Thoracic aorta (tissue), 2 donors: ENCODE measurements around the gene ACVR1B. TPM values are rescaled to one million over a fixed set of nuclear protein-coding genes. Genes with fewer than 3 reads are reported as not detected.

Experiments
- total RNA-seq, 2 donors: library from RNA; depleted of rRNA; stranded (reverse); fragments of >200 nt; gene quantifications; one replicate each; pipeline versions ENCODE4 v1.1.0 to v1.2.3, GENCODE V29; 2016

ACVR1B gene
- total RNA-seq, 2 donors from 2014 or later: 9.9 to 24.4 TPM

Other genes with a start within 250 kb of the ACVR1B start
- under 1 TPM in 1 of 2 donors, not detected in 1; 0.28 TPM for gene FIGNL2, start 103.0 kb upstream of the ACVR1B start, total RNA-seq
- not detected for gene ANKRD33, start 63.6 kb upstream of the ACVR1B start, total RNA-seq
- gene ACVRL1, start 44.2 kb upstream of the ACVR1B start, total RNA-seq: 10 to 100 TPM; 81.4 to 90.2 TPM
- gene TAMALIN, start 55.2 kb downstream of the ACVR1B start, total RNA-seq: 10 to 100 TPM; 17.0 to 21.9 TPM
- 100 to 1,000 TPM; 112 to 468 TPM for gene NR4A1, start 99.7 kb downstream of the ACVR1B start, total RNA-seq
- 10 to 100 TPM; 43.0 to 46.6 TPM for gene ATG101, start 118.3 kb downstream of the ACVR1B start, total RNA-seq
- 1 to 10 TPM in 1 of 2 donors, not detected in 1; 1.8 TPM for gene SMIM41, start 128.0 kb downstream of the ACVR1B start, total RNA-seq
- gene KRT80, start 240.3 kb downstream of the ACVR1B start, total RNA-seq: under 1 TPM; 0.21 to 0.41 TPM